ENCODE data around the gene KRTAP17-1. TPM values are rescaled to one million over a fixed set of nuclear protein-coding genes. Genes with fewer than 3 reads are reported as not detected.

The KRTAP17-1 gene
- total RNA-seq, 2 donors from 2014 or later: not detected

DNA sequence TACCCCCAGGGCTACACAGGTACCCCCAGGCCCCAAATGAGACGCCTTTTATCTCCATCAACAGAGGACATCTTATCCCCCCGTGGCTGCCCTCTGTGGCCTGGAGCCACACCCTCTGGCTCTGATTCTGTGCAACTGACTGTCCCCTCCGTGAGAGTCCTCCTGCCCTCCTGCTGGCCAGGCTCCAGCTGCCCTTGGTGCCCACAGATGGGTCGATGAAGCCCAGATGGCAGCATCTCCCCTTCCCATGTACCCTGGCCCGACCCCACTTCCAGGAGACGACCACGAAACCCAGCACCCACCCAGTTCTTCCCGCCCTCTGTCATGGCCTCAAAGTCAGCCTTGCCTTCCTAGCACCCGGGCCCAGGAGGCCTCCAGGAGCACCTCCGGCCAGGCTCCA lies 9.6 kb upstream of the KRTAP17-1 start:
- Mint-ChIP-seq H3K36me3 (ENCODE audit: low read depth) (no peaks in the 10 kb centered on the region), H3K4me1 (peaks cover 17% of the 10 kb centered on the region), H3K27ac (no peak overlapping the region), H3K27me3 (no peaks in the 10 kb centered on the region), H3K4me3 (no peak overlapping the region), H3K9me3 (no peaks in the 10 kb centered on the region)
- no peak for ATAC-seq (replicated peaks)

- H3K27me3 Mint-ChIP-seq: no peaks in the 10 kb centered on the region
- peak; percentile 65 for ATAC-seq (replicated peaks)
- no peaks in the 10 kb centered on the region for H3K9me3 Mint-ChIP-seq
- no peaks in the 10 kb centered on the region for H3K36me3 Mint-ChIP-seq (ENCODE audit: low read depth)
- no peak overlapping the region for H3K4me3 Mint-ChIP-seq
- peaks cover 17% of the 10 kb centered on the region for H3K4me1 Mint-ChIP-seq
- peak overlapping the region; percentile 37 for H3K27ac Mint-ChIP-seq
These were observed 8.9 kb upstream of the KRTAP17-1 start for GRCh38 chr17:41324180-41325075.

DNA sequence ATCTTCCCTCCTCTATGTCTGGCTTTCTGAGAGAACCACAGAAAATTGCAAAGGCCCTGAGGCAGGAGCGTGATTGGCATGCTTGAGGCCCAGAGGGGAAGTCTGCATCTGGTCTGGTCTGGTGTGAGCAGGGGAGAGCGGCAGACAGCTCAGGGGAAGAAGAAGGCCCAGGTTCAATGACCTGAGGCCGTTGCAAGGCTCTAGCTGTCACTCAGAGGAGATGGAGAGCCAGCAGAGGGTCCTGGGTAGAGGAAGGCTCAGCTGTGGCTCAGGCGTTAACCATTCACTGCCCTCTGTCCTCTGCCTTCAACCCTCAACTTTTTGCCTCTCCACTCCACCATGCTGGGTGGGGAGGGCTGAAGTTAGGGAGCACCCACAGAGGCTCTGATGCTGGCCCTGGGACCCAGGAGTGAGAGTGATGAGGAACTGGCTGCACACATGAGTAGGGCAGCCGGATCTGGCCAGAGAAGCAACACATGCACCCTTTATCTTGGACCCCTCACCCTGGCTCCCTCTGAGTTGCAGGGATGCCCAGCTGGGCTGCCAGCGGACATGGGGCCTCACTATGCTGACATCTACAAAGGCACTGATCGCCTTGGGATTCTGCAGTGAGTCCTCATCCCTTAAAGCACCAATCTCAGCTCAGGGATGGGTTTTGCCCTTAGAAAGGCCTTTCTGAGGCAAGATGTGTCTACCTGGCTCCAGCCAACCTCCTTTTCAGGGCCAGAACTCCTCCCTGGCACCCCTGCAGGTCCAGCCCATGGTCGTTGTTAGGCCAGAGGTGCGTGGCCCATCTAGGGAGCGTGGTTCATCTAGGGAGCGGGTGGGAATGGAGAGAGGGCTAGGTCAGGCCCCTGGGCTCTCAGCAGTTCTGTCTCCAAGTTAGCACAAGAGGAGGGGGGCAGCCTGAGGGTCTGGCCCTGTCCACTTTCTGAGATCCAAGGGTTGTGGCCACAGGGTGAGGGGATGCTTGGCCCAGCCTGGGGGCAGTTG lies 7.7 kb upstream of the KRTAP17-1 start:
- no peak for ATAC-seq (replicated peaks)
- H3K27me3 Mint-ChIP-seq: no peaks in the 10 kb centered on the region
- peak overlapping the region; percentile 59 for H3K27ac Mint-ChIP-seq
- H3K36me3 Mint-ChIP-seq (ENCODE audit: low read depth): no peaks in the 10 kb centered on the region
- H3K4me3 Mint-ChIP-seq: no peak overlapping the region
- no peaks in the 10 kb centered on the region for H3K9me3 Mint-ChIP-seq
- H3K4me1 Mint-ChIP-seq: peaks cover 11% of the 10 kb centered on the region

GRCh38 chr17:41322094-41322902 lies 6.8 kb upstream of the KRTAP17-1 start:
- Mint-ChIP-seq H3K4me1 (peaks cover 11% of the 10 kb centered on the region), H3K27me3 (no peaks in the 10 kb centered on the region), H3K36me3 (ENCODE audit: low read depth) (no peaks in the 10 kb centered on the region), H3K9me3 (no peaks in the 10 kb centered on the region), H3K27ac (peak overlapping the region; percentile 59), H3K4me3 (no peak overlapping the region)
- ATAC-seq (replicated peaks): peak; percentile 62

- H3K27me3 Mint-ChIP-seq: no peaks in the 10 kb centered on the region
- peaks cover 5% of the 10 kb centered on the region for H3K4me1 Mint-ChIP-seq
- H3K36me3 Mint-ChIP-seq (ENCODE audit: low read depth): no peaks in the 10 kb centered on the region
- ATAC-seq (replicated peaks): no peak
- no peak overlapping the region for H3K4me3 Mint-ChIP-seq
- no peak overlapping the region for H3K27ac Mint-ChIP-seq
- H3K9me3 Mint-ChIP-seq: no peaks in the 10 kb centered on the region
These were observed 2.7 kb upstream of the KRTAP17-1 start for GRCh38 chr17:41318231-41318630.

GRCh38 chr17:41315814-41316445 lies 420 bp upstream of the KRTAP17-1 start:
- Mint-ChIP-seq H3K9me3 (no peaks in the 10 kb centered on the region), H3K27ac (peak overlapping the region; percentile 38), H3K4me3 (no peak overlapping the region), H3K27me3 (no peaks in the 10 kb centered on the region), H3K4me1 (peaks cover 6% of the 10 kb centered on the region), H3K36me3 (ENCODE audit: low read depth) (no peaks in the 10 kb centered on the region)
- ATAC-seq (replicated peaks): no peak

- no peak for ATAC-seq (replicated peaks)
- H3K4me1 Mint-ChIP-seq: peaks cover 39% of the 10 kb centered on the region
- no peak overlapping the region for H3K27ac Mint-ChIP-seq
- H3K36me3 Mint-ChIP-seq (ENCODE audit: low read depth): no peaks in the 10 kb centered on the region
- H3K4me3 Mint-ChIP-seq: no peak overlapping the region
- H3K9me3 Mint-ChIP-seq: no peaks in the 10 kb centered on the region
- H3K27me3 Mint-ChIP-seq: no peaks in the 10 kb centered on the region
These were observed 4.4 kb downstream of the KRTAP17-1 start for GRCh38 chr17:41311111-41311510.

DNA sequence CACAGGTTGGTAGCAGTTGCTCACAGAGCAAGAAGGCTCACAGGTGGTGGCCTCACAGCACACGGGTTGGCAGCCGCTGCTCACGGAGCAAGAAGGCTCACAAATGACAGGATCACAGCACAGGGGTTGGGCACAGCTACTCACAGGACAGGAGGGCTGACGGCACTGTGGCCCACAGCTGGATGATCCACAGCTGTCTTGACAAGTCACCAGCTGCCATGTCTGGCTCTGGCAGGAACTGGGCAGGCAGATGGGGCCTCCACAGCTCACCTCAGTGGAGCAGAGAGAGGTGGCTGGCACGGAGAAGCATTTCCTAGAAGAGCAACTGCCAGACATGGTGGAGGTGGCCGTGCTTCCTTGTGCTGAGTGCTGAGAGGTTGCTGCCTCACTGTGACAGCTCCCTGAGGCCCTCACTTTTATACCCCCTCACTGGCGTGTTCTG lies 6.6 kb downstream of the KRTAP17-1 start, which contains the start of gene KRTAP16-1:
KRTAP16-1 (minus strand) TSS at position 392 of the 442 bp plus-strand sequence; CDS start at position 336, 56 bp downstream.
- peak; percentile 75 for ATAC-seq (replicated peaks)
- H3K27me3 Mint-ChIP-seq: no peaks in the 10 kb centered on the region
- no peaks in the 10 kb centered on the region for H3K36me3 Mint-ChIP-seq (ENCODE audit: low read depth)
- H3K9me3 Mint-ChIP-seq: no peaks in the 10 kb centered on the region
- peaks cover 39% of the 10 kb centered on the region for H3K4me1 Mint-ChIP-seq
- H3K4me3 Mint-ChIP-seq: peak within 1 kb of the TSS; percentile 84
- peak within 1 kb of the TSS; percentile 94 for H3K27ac Mint-ChIP-seq

- peak overlapping the region; percentile 94 for H3K27ac Mint-ChIP-seq
- H3K36me3 Mint-ChIP-seq (ENCODE audit: low read depth): no peaks in the 10 kb centered on the region
- no peaks in the 10 kb centered on the region for H3K27me3 Mint-ChIP-seq
- ATAC-seq (replicated peaks): peak; percentile 82
- H3K9me3 Mint-ChIP-seq: no peaks in the 10 kb centered on the region
- peak overlapping the region; percentile 84 for H3K4me3 Mint-ChIP-seq
- H3K4me1 Mint-ChIP-seq: peaks cover 39% of the 10 kb centered on the region
These were observed 7.1 kb downstream of the KRTAP17-1 start for GRCh38 chr17:41308251-41308917.

GRCh38 chr17:41307647-41308046 lies 7.9 kb downstream of the KRTAP17-1 start:
- H3K4me3 Mint-ChIP-seq: peak overlapping the region; percentile 84
- peaks cover 39% of the 10 kb centered on the region for H3K4me1 Mint-ChIP-seq
- H3K36me3 Mint-ChIP-seq (ENCODE audit: low read depth): no peaks in the 10 kb centered on the region
- no peaks in the 10 kb centered on the region for H3K27me3 Mint-ChIP-seq
- no peak for ATAC-seq (replicated peaks)
- H3K9me3 Mint-ChIP-seq: no peaks in the 10 kb centered on the region
- H3K27ac Mint-ChIP-seq: peak overlapping the region; percentile 94

DNA sequence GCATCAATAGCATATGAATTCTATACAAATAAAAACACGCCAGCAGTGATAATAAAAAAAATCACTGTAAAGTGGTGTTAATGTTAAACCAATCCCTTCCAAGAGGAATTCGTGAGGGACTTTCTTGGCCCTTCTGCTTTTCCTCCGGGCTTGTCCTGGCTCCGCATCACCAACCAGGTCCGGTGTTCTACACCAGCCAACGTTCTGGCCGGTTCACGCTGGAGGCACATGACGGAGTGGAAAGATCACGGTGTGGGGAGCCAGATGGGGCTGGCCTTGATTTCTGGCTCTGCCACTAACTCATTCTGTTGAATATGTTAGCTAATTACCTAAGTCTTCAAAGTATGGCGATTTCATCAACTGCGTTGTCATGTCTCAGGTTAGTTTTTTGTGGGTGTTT lies 11.4 kb downstream of the KRTAP17-1 start:
- ATAC-seq (replicated peaks): no peak
- H3K27ac Mint-ChIP-seq: no peak overlapping the region
- no peaks in the 10 kb centered on the region for H3K9me3 Mint-ChIP-seq
- H3K4me3 Mint-ChIP-seq: no peak overlapping the region
- H3K36me3 Mint-ChIP-seq (ENCODE audit: low read depth): no peaks in the 10 kb centered on the region
- no peaks in the 10 kb centered on the region for H3K27me3 Mint-ChIP-seq
- peaks cover 27% of the 10 kb centered on the region for H3K4me1 Mint-ChIP-seq

GRCh38 chr17:41302981-41303380 lies 12.5 kb downstream of the KRTAP17-1 start:
- H3K36me3 Mint-ChIP-seq (ENCODE audit: low read depth): no peaks in the 10 kb centered on the region
- no peak overlapping the region for H3K4me3 Mint-ChIP-seq
- H3K9me3 Mint-ChIP-seq: no peaks in the 10 kb centered on the region
- H3K27ac Mint-ChIP-seq: no peak overlapping the region
- H3K27me3 Mint-ChIP-seq: no peaks in the 10 kb centered on the region
- no peak for ATAC-seq (replicated peaks)
- peaks cover 16% of the 10 kb centered on the region for H3K4me1 Mint-ChIP-seq

Measured in activated T-helper 17 cell treated with anti-CD3 and anti-CD28 coated beads, Interleukin-2, amount 50 U/mL, for 72 hours (primary cell).